Adrenal gland (tissue), 12 donors: ENCODE data around the gene PDK2. TPM values are rescaled to one million over a fixed set of nuclear protein-coding genes. Genes with fewer than 3 reads are reported as not detected.

Source experiments
- DNase-seq, 7 donors: peaks; one replicate each; pipeline ENCODE4 v3.0.0-alpha.2; 2019 to 2020
- H3K27ac ChIP-seq, 5 donors: fragments of 200-600 bp; sonication (generic) in 4 of 5; 1 replicate in 3 of 5; 2 replicates in 2 of 5; pipeline versions ENCODE4 v1.5.1 to v1.8.0; 2016 to 2020; ENCODE audit warnings: mild to moderate bottlenecking in 1 of 5
- H3K27me3 ChIP-seq: fragments of 200-600 bp; 2 replicates; pipeline ENCODE4 v1.8.0; 2021
- H3K36me3 ChIP-seq, 2 donors: fragments of 200-600 bp; replicated peaks in 1 of 2; 1 replicate in 1 of 2; 2 replicates in 1 of 2; pipeline versions ENCODE4 v1.5.1 to v1.8.0; 2018 to 2022
- H3K4me1 ChIP-seq, 2 donors: fragments of 200-600 bp; replicated peaks in 1 of 2; 1 replicate in 1 of 2; 2 replicates in 1 of 2; pipeline versions ENCODE4 v1.5.1 to v1.8.0; 2018 to 2021
- H3K4me3 ChIP-seq, 4 donors: fragments of 200-600 bp; sonication (generic) in 3 of 4; one replicate each; pipeline ENCODE4 v1.5.1; 2016 to 2018
- H3K9me3 ChIP-seq, 3 donors: fragments of 200-600 bp; sonication (generic) in 1 of 3; replicated peaks in 1 of 3; 1 replicate in 2 of 3; 2 replicates in 1 of 3; pipeline versions ENCODE4 v1.5.1 to v1.8.0; 2016 to 2021
- POLR2A ChIP-seq, 2 donors: fragments of 450-650 bp; IDR thresholded peaks; one replicate each; pipeline ENCODE4 v1.6.1; 2017; ENCODE audit warnings: antibody characterized with exemption in 2 of 2, mild to moderate bottlenecking in 2 of 2, moderate library complexity in 1 of 2
- WGBS, 4 donors: extraction: QIAGEN DNeasy Blood & Tissue Kit in 2 of 4; methylation state at CpG; one replicate each; pipeline versions ENCODE4 v1.1.5 to v1.1.7; 2013 to 2017; 5-methylcytosine and 5-hydroxymethylcytosine counted together
- intact Hi-C, 2 donors: fragments of 100-400 bp; cut with DNase I; formaldehyde crosslinking; loops; one replicate each; pipeline versions ENCODE4 v1.14.1 to v1.15.0; 2022 to 2023
- polyA plus RNA-seq, 3 donors: library from polyadenylated mRNA; stranded (reverse); fragments of 200-250 nt in 2 of 3; fragments of 350-450 nt in 1 of 3; fragmentation: Illumina TruSeq in 1 of 3; extraction: RNeasy Lipid Tissue Mini Kit (QIAGEN cat#74804) in 1 of 3; gene quantifications; one replicate each; pipeline ENCODE4 v1.2.3, GENCODE V29; 2013 to 2014
- total RNA-seq, 9 donors: library from RNA; depleted of rRNA in 4 of 9; stranded (reverse); fragments of >200 nt in 4 of 9; fragments of 120-200 nt in 1 of 9; fragmentation: NEBNext Ultra II Directional in 1 of 9; extraction: Animal tissue kit (Norgen Biotek cat#: 25700) in 1 of 9; gene quantifications; one replicate each; pipeline versions ENCODE4 v1.1.0 to v1.2.4, GENCODE V29; 2013 to 2023
- TF ChIP-seq, protein P1 (sequence below), 6 experiments: fragments of 450-650 bp in 4 of 6; fragments of 200-600 bp in 2 of 6; sonication (generic) in 1 of 6; IDR thresholded peaks; 1 replicate in 5 of 6; 2 replicates in 1 of 6; pipeline versions ENCODE4 v1.5.1 to v1.8.0; 2016 to 2021; ENCODE audit warnings: antibody characterized with exemption in 6 of 6, mild to moderate bottlenecking in 2 of 6, moderate library complexity in 1 of 6
- donor health status: healthy with polysubstance abuse.
- donor health status: Bipolar disorder and iron deficiency.
- donor health status: DM: yes; HTN: yes; CAD: no.
- donor health status: DM: no; HTN: no; CAD: no.
- donor health status: DM: no; HTN: no; CAD: no.
- donor health status: DM: yes; HTN: yes; CAD: no.

PDK2 gene
- total and polyA plus RNA-seq, 12 donors: 28.4 to 225 (median 124) TPM

DNA sequence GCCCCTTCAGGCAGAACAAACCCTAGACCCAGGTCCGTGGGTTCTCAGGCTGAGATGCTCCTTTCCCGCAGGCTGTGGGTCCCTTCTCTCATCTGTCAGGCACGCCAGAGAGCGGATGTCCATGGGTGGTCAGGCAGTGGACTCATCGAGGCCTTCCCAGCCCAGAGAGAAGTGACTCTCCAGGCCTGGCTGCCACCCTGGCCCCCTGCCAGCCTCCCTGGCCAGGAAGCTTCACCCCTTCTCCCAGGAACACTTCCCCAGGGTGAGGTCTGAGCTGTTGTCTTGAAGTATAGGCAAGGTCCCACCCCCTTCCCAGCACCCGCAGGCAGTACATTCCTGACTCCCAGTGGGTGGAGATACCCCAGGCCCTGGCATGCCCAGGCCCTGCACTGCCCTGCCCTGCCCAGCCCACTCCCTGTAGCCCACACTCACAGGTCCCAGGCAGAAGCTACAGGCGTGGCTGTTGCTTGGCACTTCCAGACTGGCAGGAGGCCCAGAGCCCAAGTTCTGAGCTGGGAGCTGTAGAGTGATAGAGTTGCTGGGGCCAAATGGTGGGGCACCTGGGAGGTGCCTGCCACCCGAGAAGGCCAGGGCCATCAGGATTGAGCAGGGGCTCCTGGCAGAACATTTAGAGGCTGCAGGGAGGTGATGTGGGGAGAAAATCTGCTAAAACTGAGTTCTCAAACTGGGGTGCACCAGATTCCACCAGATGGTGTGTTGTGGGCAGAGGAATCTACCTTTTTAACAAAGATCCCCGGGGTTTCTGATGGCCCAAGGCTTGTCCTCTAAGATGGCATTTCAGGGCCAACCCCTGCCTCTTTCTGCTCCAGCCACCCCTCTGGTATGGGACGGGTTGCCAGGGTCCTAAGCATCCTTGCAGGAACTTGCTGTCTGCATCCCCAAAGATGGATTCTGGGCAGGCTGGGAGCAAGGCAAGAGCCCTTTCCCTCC is 32.6 kb upstream of the PDK2 start:
- no peaks in the 10 kb centered on the region for H3K9me3 ChIP-seq
- DNase-seq: peak; percentile 72 to 89 (median 88)
- H3K36me3 ChIP-seq: peaks cover 0 to 10% of the 10 kb centered on the region in 2 donors
- WGBS, 4 donors: 49 to 61% (median 55%) methylated on average over 8 to 10 of the region's 10 CpGs
- H3K27ac ChIP-seq: peak overlapping the region in 4 of 5 donors; percentile 24 to 93 (median 90)
- H3K4me1 ChIP-seq: peaks cover 71 to 81% of the 10 kb centered on the region in 2 donors
- TF ChIP-seq, protein P1, sequence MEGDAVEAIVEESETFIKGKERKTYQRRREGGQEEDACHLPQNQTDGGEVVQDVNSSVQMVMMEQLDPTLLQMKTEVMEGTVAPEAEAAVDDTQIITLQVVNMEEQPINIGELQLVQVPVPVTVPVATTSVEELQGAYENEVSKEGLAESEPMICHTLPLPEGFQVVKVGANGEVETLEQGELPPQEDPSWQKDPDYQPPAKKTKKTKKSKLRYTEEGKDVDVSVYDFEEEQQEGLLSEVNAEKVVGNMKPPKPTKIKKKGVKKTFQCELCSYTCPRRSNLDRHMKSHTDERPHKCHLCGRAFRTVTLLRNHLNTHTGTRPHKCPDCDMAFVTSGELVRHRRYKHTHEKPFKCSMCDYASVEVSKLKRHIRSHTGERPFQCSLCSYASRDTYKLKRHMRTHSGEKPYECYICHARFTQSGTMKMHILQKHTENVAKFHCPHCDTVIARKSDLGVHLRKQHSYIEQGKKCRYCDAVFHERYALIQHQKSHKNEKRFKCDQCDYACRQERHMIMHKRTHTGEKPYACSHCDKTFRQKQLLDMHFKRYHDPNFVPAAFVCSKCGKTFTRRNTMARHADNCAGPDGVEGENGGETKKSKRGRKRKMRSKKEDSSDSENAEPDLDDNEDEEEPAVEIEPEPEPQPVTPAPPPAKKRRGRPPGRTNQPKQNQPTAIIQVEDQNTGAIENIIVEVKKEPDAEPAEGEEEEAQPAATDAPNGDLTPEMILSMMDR (IDR thresholded peaks at IDR 0.05): no peak
- no peak for TF ChIP-seq POLR2A (IDR thresholded peaks at IDR 0.05)
- intact Hi-C loops: no loop called here
- H3K27me3 ChIP-seq: no peaks in the 10 kb centered on the region
- H3K4me3 ChIP-seq: no peak overlapping the region

DNA sequence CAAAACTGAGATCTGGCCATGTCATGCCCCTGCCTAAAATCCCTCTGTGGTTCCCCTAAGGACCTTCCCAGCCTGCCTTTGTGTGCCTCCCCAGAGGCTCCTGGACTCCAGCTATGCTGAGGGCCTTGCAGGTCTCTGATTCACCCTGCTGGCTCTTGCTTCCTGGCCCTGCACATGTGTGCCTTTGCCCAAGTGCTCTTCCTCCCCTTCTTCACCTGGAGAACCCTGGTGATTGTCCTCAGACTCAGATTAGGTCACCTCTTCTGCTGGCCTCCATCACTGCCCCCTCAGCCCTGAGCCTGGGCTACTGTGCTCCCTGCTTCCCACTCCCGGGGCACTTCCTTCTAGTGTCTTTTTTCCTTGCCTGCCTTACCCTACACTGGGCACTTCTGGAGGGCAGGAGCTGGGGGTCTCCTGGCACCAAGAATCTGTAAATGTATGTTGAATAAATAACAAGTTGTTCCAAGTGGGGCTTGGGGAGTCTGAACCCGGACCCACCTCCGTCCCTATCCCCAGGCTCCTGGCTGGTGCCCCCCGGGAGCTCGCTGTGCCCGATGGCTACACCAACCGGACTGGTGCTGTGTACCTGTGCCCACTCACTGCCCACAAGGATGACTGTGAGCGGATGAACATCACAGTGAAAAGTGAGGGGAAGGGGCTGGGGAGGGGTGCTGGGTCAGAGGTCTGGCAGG is 31.4 kb upstream of the PDK2 start:
- intact Hi-C loops: no loop called here
- 88 to 98% (median 95%) methylated on average over 8 of the region's 8 CpGs for WGBS, 4 donors
- peaks cover 60 to 70% of the 10 kb centered on the region in 2 donors for H3K4me1 ChIP-seq

DNA sequence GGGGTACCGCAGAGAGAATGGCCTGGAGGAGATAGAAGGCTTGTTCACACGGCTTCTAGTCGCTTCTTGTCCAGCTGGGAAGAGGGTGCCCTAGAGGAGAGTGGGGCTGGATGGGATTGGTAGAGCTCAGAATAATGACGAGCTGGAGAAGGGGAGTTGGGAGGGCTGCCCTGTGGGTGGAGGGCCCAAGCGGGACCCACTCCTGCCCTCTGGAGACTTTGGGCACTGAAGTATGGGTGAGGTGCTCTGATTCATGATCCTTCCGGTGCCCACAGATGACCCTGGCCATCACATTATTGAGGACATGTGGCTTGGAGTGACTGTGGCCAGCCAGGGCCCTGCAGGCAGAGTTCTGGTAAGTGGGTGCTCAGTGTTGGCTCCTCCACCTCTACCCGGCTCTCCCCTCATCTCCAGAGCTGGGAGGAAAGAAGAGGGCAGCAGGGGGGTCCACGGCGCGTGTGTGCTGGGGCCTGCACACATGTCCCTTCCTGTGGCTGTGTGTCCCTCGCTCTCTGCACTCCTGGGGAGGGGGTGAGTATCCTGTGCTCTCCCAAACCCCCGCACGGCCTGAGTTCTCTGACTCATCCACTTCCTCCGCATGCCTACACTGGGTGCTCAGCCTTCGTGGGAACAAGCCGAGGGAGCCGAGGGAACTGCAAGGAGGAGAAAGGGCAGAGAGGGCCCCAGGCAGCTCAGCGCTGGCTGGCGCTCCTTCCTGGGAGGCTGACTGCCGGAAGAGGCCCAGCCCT is 30.7 kb upstream of the PDK2 start:
- Histone ChIP-seq H3K27me3 (no peaks in the 10 kb centered on the region), H3K9me3 (no peaks in the 10 kb centered on the region), H3K36me3 (peaks cover 0 to 25% of the 10 kb centered on the region in 2 donors), H3K4me3 (no peak overlapping the region), H3K4me1 (peaks cover 53 to 63% of the 10 kb centered on the region in 2 donors), H3K27ac (peak overlapping the region in 4 of 5 donors; percentile 64 to 90 (median 72))
- DNase-seq: peak in 6 of 7 donors; percentile 69 to 84 (median 78)
- intact Hi-C loops: no loop called here
- whole genome bisulfite sequencing, 4 donors: 41 to 79% (median 43%) methylated on average over 6 to 20 of the region's 20 CpGs
- peak in 1 of 2 donors; percentile 27 for TF ChIP-seq POLR2A (IDR thresholded peaks at IDR 0.05)
- TF ChIP-seq, protein P1 (IDR thresholded peaks at IDR 0.05): peak in 1 of 6 experiments; percentile 24

More for the DNA sequence above, 31.4 kb upstream of the PDK2 start:
- Histone ChIP-seq H3K27me3 (no peaks in the 10 kb centered on the region), H3K27ac (peak overlapping the region in 4 of 5 donors; percentile 64 to 90 (median 72)), H3K36me3 (peaks cover 0 to 20% of the 10 kb centered on the region in 2 donors), H3K4me3 (no peak overlapping the region), H3K9me3 (no peaks in the 10 kb centered on the region)
- TF ChIP-seq, protein P1 (IDR thresholded peaks at IDR 0.05): no peak
- TF ChIP-seq POLR2A (IDR thresholded peaks at IDR 0.05): no peak
- DNase-seq: no peak
